Measurements from ENCODE around the gene SPR. TPM values are rescaled to one million over a fixed set of nuclear protein-coding genes. Genes with fewer than 3 reads are reported as not detected.
A peak's percentile ranks its signal among the peaks of the same experiment; 100 is the strongest.

SPR gene
- total RNA-seq, 2 donors from 2014 or later, result 0.60 to 1.1 TPM

- Mint-ChIP-seq H3K27ac (peak overlapping the region; percentile 51), H3K4me1 (peaks cover 15% of the 10 kb centered on the region), H3K27me3 (peaks cover 45% of the 10 kb centered on the region), H3K36me3 (ENCODE audit: low read depth) (peaks cover 9% of the 10 kb centered on the region), H3K4me3 (peak overlapping the region; percentile 19)
- DNase-seq (no peak), ATAC-seq (peak; percentile 22)
- H3K9me3 ChIP-seq (ENCODE audit: control insufficient read depth, low read length, poor library complexity, severe bottlenecking), result no peaks in the 10 kb centered on the region
Observed at GRCh38 chr2:72924353-72925240, 37.4 kb downstream of the SPR start.

- H3K36me3 Mint-ChIP-seq (ENCODE audit: low read depth), result peaks cover 9% of the 10 kb centered on the region
- peaks cover 13% of the 10 kb centered on the region for H3K4me1 Mint-ChIP-seq
- no peak overlapping the region for H3K4me3 Mint-ChIP-seq
- no peaks in the 10 kb centered on the region for H3K9me3 ChIP-seq (ENCODE audit: control insufficient read depth, low read length, poor library complexity, severe bottlenecking)
- ATAC-seq, result no peak
- DNase-seq, result no peak
- H3K27ac Mint-ChIP-seq, result peak overlapping the region; percentile 51
- peaks cover 38% of the 10 kb centered on the region for H3K27me3 Mint-ChIP-seq
Observed at GRCh38 chr2:72925328-72925943, 38.2 kb downstream of the SPR start.

- H3K9me3 ChIP-seq (ENCODE audit: control insufficient read depth, low read length, poor library complexity, severe bottlenecking), result no peaks in the 10 kb centered on the region
- DNase-seq, result no peak
- ATAC-seq, result no peak
- Mint-ChIP-seq H3K36me3 (ENCODE audit: low read depth) (peaks cover 9% of the 10 kb centered on the region), H3K27ac (no peak overlapping the region), H3K4me3 (no peak overlapping the region), H3K27me3 (peaks cover 29% of the 10 kb centered on the region), H3K4me1 (peaks cover 12% of the 10 kb centered on the region)
Observed at GRCh38 chr2:72926368-72926767, 39.2 kb downstream of the SPR start.

GRCh38 chr2:72926811-72927465, 39.7 kb downstream of the SPR start:
- no peak for DNase-seq
- no peaks in the 10 kb centered on the region for H3K9me3 ChIP-seq (ENCODE audit: control insufficient read depth, low read length, poor library complexity, severe bottlenecking)
- peaks cover 23% of the 10 kb centered on the region for H3K27me3 Mint-ChIP-seq
- no peak overlapping the region for H3K27ac Mint-ChIP-seq
- no peak for ATAC-seq
- peaks cover 9% of the 10 kb centered on the region for H3K36me3 Mint-ChIP-seq (ENCODE audit: low read depth)
- peaks cover 12% of the 10 kb centered on the region for H3K4me1 Mint-ChIP-seq
- H3K4me3 Mint-ChIP-seq, result no peak overlapping the region

GRCh38 chr2:72927619-72928550, 40.7 kb downstream of the SPR start:
- Mint-ChIP-seq H3K27ac (no peak overlapping the region), H3K27me3 (peaks cover 20% of the 10 kb centered on the region), H3K36me3 (ENCODE audit: low read depth) (peaks cover 2% of the 10 kb centered on the region), H3K4me3 (no peak overlapping the region), H3K4me1 (peaks cover 12% of the 10 kb centered on the region)
- no peaks in the 10 kb centered on the region for H3K9me3 ChIP-seq (ENCODE audit: control insufficient read depth, low read length, poor library complexity, severe bottlenecking)
- DNase-seq (no peak), ATAC-seq (no peak)

GRCh38 chr2:72929010-72929409, 41.8 kb downstream of the SPR start:
- Mint-ChIP-seq H3K4me1 (peaks cover 6% of the 10 kb centered on the region), H3K27me3 (peaks cover 15% of the 10 kb centered on the region), H3K27ac (no peak overlapping the region), H3K4me3 (no peak overlapping the region), H3K36me3 (ENCODE audit: low read depth) (no peaks in the 10 kb centered on the region)
- ATAC-seq (no peak), DNase-seq (no peak)
- no peaks in the 10 kb centered on the region for H3K9me3 ChIP-seq (ENCODE audit: control insufficient read depth, low read length, poor library complexity, severe bottlenecking)

- Mint-ChIP-seq H3K36me3 (ENCODE audit: low read depth) (peaks cover 6% of the 10 kb centered on the region), H3K4me3 (no peak overlapping the region), H3K27ac (no peak overlapping the region), H3K4me1 (peaks cover 5% of the 10 kb centered on the region), H3K27me3 (peaks cover 34% of the 10 kb centered on the region)
- H3K9me3 ChIP-seq (ENCODE audit: control insufficient read depth, low read length, poor library complexity, severe bottlenecking), result no peaks in the 10 kb centered on the region
- ATAC-seq, result no peak
- DNase-seq, result no peak
Observed at GRCh38 chr2:72931280-72931910, 44.2 kb downstream of the SPR start.

GRCh38 chr2:72932045-72932740, 45.0 kb downstream of the SPR start:
- ATAC-seq, result no peak
- DNase-seq, result no peak
- no peaks in the 10 kb centered on the region for H3K9me3 ChIP-seq (ENCODE audit: control insufficient read depth, low read length, poor library complexity, severe bottlenecking)
- Mint-ChIP-seq H3K27me3 (peaks cover 34% of the 10 kb centered on the region), H3K36me3 (ENCODE audit: low read depth) (peaks cover 6% of the 10 kb centered on the region), H3K27ac (no peak overlapping the region), H3K4me1 (peaks cover 5% of the 10 kb centered on the region), H3K4me3 (no peak overlapping the region)

GRCh38 chr2:72932805-72933204, 45.6 kb downstream of the SPR start:
- H3K4me1 Mint-ChIP-seq, result peaks cover 6% of the 10 kb centered on the region
- H3K27me3 Mint-ChIP-seq, result peaks cover 37% of the 10 kb centered on the region
- no peaks in the 10 kb centered on the region for H3K9me3 ChIP-seq (ENCODE audit: control insufficient read depth, low read length, poor library complexity, severe bottlenecking)
- H3K4me3 Mint-ChIP-seq, result no peak overlapping the region
- ATAC-seq (no peak), DNase-seq (no peak)
- H3K27ac Mint-ChIP-seq, result no peak overlapping the region
- H3K36me3 Mint-ChIP-seq (ENCODE audit: low read depth), result peaks cover 7% of the 10 kb centered on the region

- no peak overlapping the region for H3K27ac Mint-ChIP-seq
- peaks cover 9% of the 10 kb centered on the region for H3K36me3 Mint-ChIP-seq (ENCODE audit: low read depth)
- H3K9me3 ChIP-seq (ENCODE audit: control insufficient read depth, low read length, poor library complexity, severe bottlenecking), result no peaks in the 10 kb centered on the region
- peaks cover 41% of the 10 kb centered on the region for H3K27me3 Mint-ChIP-seq
- H3K4me3 Mint-ChIP-seq, result no peak overlapping the region
- DNase-seq (no peak), ATAC-seq (no peak)
- H3K4me1 Mint-ChIP-seq, result peaks cover 9% of the 10 kb centered on the region
Observed at GRCh38 chr2:72933207-72933606, 46.0 kb downstream of the SPR start.

GRCh38 chr2:72933646-72934151, 46.5 kb downstream of the SPR start:
- DNase-seq, result no peak
- H3K27me3 Mint-ChIP-seq, result peaks cover 41% of the 10 kb centered on the region
- no peak for ATAC-seq
- H3K9me3 ChIP-seq (ENCODE audit: control insufficient read depth, low read length, poor library complexity, severe bottlenecking), result no peaks in the 10 kb centered on the region
- H3K4me1 Mint-ChIP-seq, result peaks cover 9% of the 10 kb centered on the region
- H3K27ac Mint-ChIP-seq, result no peak overlapping the region
- H3K4me3 Mint-ChIP-seq, result no peak overlapping the region
- H3K36me3 Mint-ChIP-seq (ENCODE audit: low read depth), result peaks cover 9% of the 10 kb centered on the region
